NB4 (cell line): ENCODE data around the gene TMEM145.

Experiments used
- DNase-seq: peaks from one replicate; pipeline ENCODE4 v3.0.0; 2010; ENCODE audit warnings: low read depth
- H3K4me3 ChIP-seq: one replicate; pipeline ENCODE4 v1.5.1; 2011; ENCODE audit warnings: mild to moderate bottlenecking, low read depth, low read length, moderate library complexity
- CTCF ChIP-seq: IDR thresholded peaks from one replicate; pipeline ENCODE4 v1.5.1; 2012; ENCODE audit warnings: low read depth, low read length
- MAX ChIP-seq: IDR thresholded peaks from 2 replicates; pipeline ENCODE4 v1.6.1; 2011; ENCODE audit warnings: low read depth, low read length
- MYC ChIP-seq: IDR thresholded peaks from 2 replicates; pipeline ENCODE4 v1.6.1; 2011; ENCODE audit warnings: low read depth, low read length
- POLR2A ChIP-seq: IDR thresholded peaks from 2 replicates; pipeline ENCODE4 v1.6.1; 2011; ENCODE audit warnings: mild to moderate bottlenecking; ENCODE audit not compliant: insufficient read length; ENCODE audit errors: extremely low read depth

Gene TMEM145

GRCh38 chr19:42284591-42285341 is 28.3 kb upstream of the TMEM145 start:
- no peak for DNase-seq
- peak overlapping the region; percentile 64 for H3K4me3 ChIP-seq
- TF ChIP-seq MAX: no peak
- no peak for TF ChIP-seq MYC
- TF ChIP-seq CTCF: no peak
- no peak for TF ChIP-seq POLR2A

- no peak for DNase-seq
- H3K4me3 ChIP-seq: peak overlapping the region; percentile 64
- TF ChIP-seq POLR2A (no peak), MYC (no peak), MAX (no peak)
Observed at GRCh38 chr19:42285541-42285941, 27.6 kb upstream of the TMEM145 start.

- no peak overlapping the region for H3K4me3 ChIP-seq
- no peak for DNase-seq
- no peak for TF ChIP-seq MAX
- no peak for TF ChIP-seq CTCF
- no peak for TF ChIP-seq POLR2A
- TF ChIP-seq MYC: no peak
Observed at GRCh38 chr19:42285988-42286348, 27.1 kb upstream of the TMEM145 start.

- TF ChIP-seq POLR2A (no peak), MYC (no peak), CTCF (no peak), MAX (no peak)
- DNase-seq: no peak
- no peak overlapping the region for H3K4me3 ChIP-seq
Observed at GRCh38 chr19:42286349-42287016, 26.6 kb upstream of the TMEM145 start.

GRCh38 chr19:42287017-42287826 is 25.9 kb upstream of the TMEM145 start:
- no peak for TF ChIP-seq POLR2A
- TF ChIP-seq CTCF: no peak
- TF ChIP-seq MAX: no peak
- no peak for TF ChIP-seq MYC
- no peak for DNase-seq
- no peak overlapping the region for H3K4me3 ChIP-seq

- no peak for DNase-seq
- no peak overlapping the region for H3K4me3 ChIP-seq
- TF ChIP-seq MAX: no peak
- no peak for TF ChIP-seq MYC
- no peak for TF ChIP-seq POLR2A
- no peak for TF ChIP-seq CTCF
Observed at GRCh38 chr19:42287827-42288107, 25.3 kb upstream of the TMEM145 start.
